ENCODE data around the gene UBASH3B. TPM values are rescaled to one million over a fixed set of nuclear protein-coding genes. Genes with fewer than 3 reads are reported as not detected.

The UBASH3B gene
- total and polyA plus RNA-seq, 2 of the 13 experiments (the other 11 are each of a cell fraction or from before 2014, with no cell fraction given), result 4.4 to 7.6 TPM

- TF ChIP-seq CHD2 (IDR thresholded peaks at IDR 0.05; ENCODE audit: low read depth, low read length) (no peak), HOXA9 (CRISPR knock-in tag; IDR thresholded peaks at IDR 0.05; ENCODE audit: borderline replicate concordance) (no peak), ZSCAN12 (CRISPR knock-in tag; IDR thresholded peaks at IDR 0.05) (no peak), ZNF326 (CRISPR knock-in tag; IDR thresholded peaks at IDR 0.05; ENCODE audit: borderline replicate concordance) (no peak), TEAD3 (CRISPR knock-in tag; optimal IDR thresholded peaks at IDR 0.05; ENCODE audit: borderline replicate concordance) (no peak), HNF1B (CRISPR knock-in tag; IDR thresholded peaks at IDR 0.05) (no peak), U2AF2 (IDR thresholded peaks at IDR 0.05; ENCODE audit: low read depth, low read length) (no peak), MAFF (IDR thresholded peaks at IDR 0.05; ENCODE audit: low read depth, low read length) (no peak), ZNF850 (CRISPR knock-in tag; conservative IDR thresholded peaks at IDR 0.05) (no peak)
These were observed 48.2 kb downstream of the UBASH3B start (continued) for GRCh38 chr11:122703541-122704272.

DNA sequence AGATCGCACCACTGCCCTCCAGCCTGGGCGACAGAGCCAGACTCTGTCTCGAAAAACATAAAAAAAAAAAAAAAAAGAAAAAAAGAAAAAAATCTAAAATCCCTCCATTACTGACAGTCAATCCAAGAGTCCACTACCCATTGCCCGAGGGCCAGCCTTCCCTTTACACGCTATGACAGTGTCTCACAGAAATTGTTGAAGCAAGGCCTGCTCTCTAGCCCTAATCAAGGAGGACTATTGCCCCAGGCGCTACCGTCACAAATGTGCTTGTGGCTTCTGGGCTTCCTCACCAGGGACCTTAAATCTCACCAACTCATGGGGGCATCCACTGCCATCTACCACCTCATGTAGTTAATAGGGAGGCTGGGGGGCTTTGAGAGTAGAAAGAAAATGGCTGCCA lies 49.9 kb downstream of the UBASH3B start:
- WGBS (ENCODE audit: low lambda C conversion rate), result 95% methylated on average over 7 of the region's 7 CpGs
- BruUV-seq (replicated peaks), result no TSS peak
- Histone ChIP-seq H2AFZ (ENCODE audit: low read length) (no peak overlapping the region), H3K4me1 (ENCODE audit: insufficient read depth, low read length) (peaks cover 35% of the 10 kb centered on the region), H3K27me3 (ENCODE audit: control insufficient read depth in 1 of 2, insufficient read depth in 2 of 2, low read length in 2 of 2) (no peaks in the 10 kb centered on the region), H3K79me2 (ENCODE audit: insufficient read depth, low read length) (no peaks in the 10 kb centered on the region), H3K4me3 (replicated peaks in 1 of 3; ENCODE audit: insufficient read depth in 1 of 3, low read depth in 2 of 3, low read length in 3 of 3) (no peak overlapping the region), H3K9ac (ENCODE audit: insufficient read depth, low read depth, low read length) (peak overlapping the region; percentile 67), H3K4me2 (ENCODE audit: low read depth, low read length) (peak overlapping the region; percentile 59), H3K27ac (ENCODE audit: extremely low read length, insufficient read depth, low read length) (peak overlapping the region; percentile 78), H3K36me3 (replicated peaks in 1 of 2; ENCODE audit: control insufficient read depth in 1 of 2, insufficient read depth in 2 of 2, low read length in 2 of 2) (peaks cover 0 to 1% of the 10 kb centered on the region in 2 experiments; a peak in 1 of 5 replicates), H4K20me1 (ENCODE audit: insufficient read depth, low read length) (no peaks in the 10 kb centered on the region), H3K9me3 (ENCODE audit: low read length) (no peaks in the 10 kb centered on the region)
- in situ Hi-C loops (cut with HindIII; ENCODE audit: extremely low pct_ligation_motif_present, low pct_unique_long_range_greater_than_20kb), result no loop called here
- ATAC-seq (no peak), DNase-seq (ENCODE audit: low spot score) (no peak), FAIRE-seq (no peak)
- POLR2A ChIA-PET, result interaction anchor here (0.9 to 1.5 kb wide), 5 partner anchors 10 to 63 kb away, joined by 3 to 9 read pairs (median 5); partner anchors contain the start of gene UBASH3B
- CTCF ChIA-PET (ENCODE audit: low intra/inter-chr PET ratio, low total read pairs), result no interaction called here
- intact Hi-C loops (cut with micrococcal nuclease; ENCODE audit: unreplicated experiment), result no loop called here
- TF ChIP-seq SALL1 (CRISPR knock-in tag; IDR thresholded peaks at IDR 0.05), result no peak
- no peak for TF ChIP-seq ZNF570 (CRISPR knock-in tag; IDR thresholded peaks at IDR 0.05; ENCODE audit: borderline replicate concordance)
- no peak for TF ChIP-seq MBD4 (IDR thresholded peaks at IDR 0.05; ENCODE audit: borderline replicate concordance, low read length)
- TF ChIP-seq TCF7L2 (IDR thresholded peaks at IDR 0.05; ENCODE audit: low read depth, low read length), result no peak
- TF ChIP-seq ZBTB21 (CRISPR knock-in tag; IDR thresholded peaks at IDR 0.05), result no peak
- no peak for TF ChIP-seq BHLHE40 (IDR thresholded peaks at IDR 0.05; ENCODE audit: low read length)
- TF ChIP-seq POLR2AphosphoS2 (IDR thresholded peaks at IDR 0.05; ENCODE audit: low read depth, low read length), result no peak
- TF ChIP-seq CSRNP1 (CRISPR knock-in tag; IDR thresholded peaks at IDR 0.05), result no peak

All from HepG2 (cell line).